Skeletal muscle satellite cell (primary cell): Measurements from ENCODE around the gene TFAP2A.

Source experiments
- H3K27me3 ChIP-seq: 2 replicates; pipeline ENCODE4 v1.7.0; 2013; ENCODE audit warnings: low read length; ENCODE audit not compliant: control insufficient read depth, insufficient read depth
- H3K36me3 ChIP-seq: 2 replicates; pipeline ENCODE4 v1.7.0; 2013; ENCODE audit warnings: mild to moderate bottlenecking, control low read depth, low read length; ENCODE audit not compliant: insufficient read depth
- H3K4me1 ChIP-seq: 2 replicates; pipeline ENCODE4 v1.7.0; 2013; ENCODE audit warnings: low read length; ENCODE audit not compliant: control insufficient read depth, insufficient read depth
- H3K4me2 ChIP-seq: 2 replicates; pipeline ENCODE4 v1.7.0; 2013; ENCODE audit warnings: mild to moderate bottlenecking, low read length
- H3K4me3 ChIP-seq: 2 replicates; pipeline ENCODE4 v1.7.0; 2013; ENCODE audit warnings: low read length
- H3K9ac ChIP-seq: 2 replicates; pipeline ENCODE4 v1.7.0; 2013; ENCODE audit warnings: mild to moderate bottlenecking, low read depth, low read length, moderate library complexity
- H3K9me3 ChIP-seq: replicated peaks from 2 replicates; pipeline ENCODE4 v1.7.0; 2013; ENCODE audit warnings: mild to moderate bottlenecking, control low read depth, low read length

The TFAP2A gene

GRCh38 chr6:10425176-10425974, 10.5 kb upstream of the TFAP2A start:
- peaks cover 56% of the 10 kb centered on the region for H3K27me3 ChIP-seq
- no peaks in the 10 kb centered on the region for H3K9me3 ChIP-seq
- H3K9ac ChIP-seq = no peak overlapping the region
- no peaks in the 10 kb centered on the region for H3K36me3 ChIP-seq
- H3K4me2 ChIP-seq = peak overlapping the region; percentile 98
- peak overlapping the region; percentile 77 for H3K4me3 ChIP-seq
- H3K4me1 ChIP-seq = peaks cover 19% of the 10 kb centered on the region

DNA sequence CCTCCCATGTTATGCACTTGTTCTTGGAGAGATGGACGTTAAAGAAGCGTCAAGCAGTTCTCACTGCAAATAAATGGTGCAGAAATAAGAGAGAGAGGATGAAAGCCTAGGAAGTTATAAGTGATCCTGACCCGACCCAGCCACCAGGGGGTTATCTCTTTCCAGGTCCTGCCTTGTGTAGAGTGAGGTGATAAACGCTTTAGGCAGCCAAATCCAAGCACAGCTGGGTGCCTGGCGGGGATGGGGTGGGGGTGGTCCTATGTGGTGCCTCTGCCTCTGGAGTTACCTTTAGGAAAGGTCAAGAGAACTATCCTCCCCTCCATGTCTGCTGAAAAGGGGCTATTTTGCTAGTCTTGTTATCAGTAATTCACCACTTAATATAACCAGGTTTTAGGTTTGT, 9.2 kb upstream of the TFAP2A start:
- H3K4me3 ChIP-seq = no peak overlapping the region
- H3K9ac ChIP-seq = no peak overlapping the region
- H3K27me3 ChIP-seq = peaks cover 69% of the 10 kb centered on the region
- no peaks in the 10 kb centered on the region for H3K9me3 ChIP-seq
- H3K4me1 ChIP-seq = peaks cover 16% of the 10 kb centered on the region
- H3K4me2 ChIP-seq = no peak overlapping the region
- no peaks in the 10 kb centered on the region for H3K36me3 ChIP-seq

GRCh38 chr6:10422737-10423034, 7.8 kb upstream of the TFAP2A start:
- H3K36me3 ChIP-seq = no peaks in the 10 kb centered on the region
- H3K9me3 ChIP-seq = no peaks in the 10 kb centered on the region
- H3K4me1 ChIP-seq = peaks cover 16% of the 10 kb centered on the region

GRCh38 chr6:10421921-10422736, 7.3 kb upstream of the TFAP2A start:
- H3K9ac ChIP-seq = no peak overlapping the region
- H3K4me1 ChIP-seq = peaks cover 16% of the 10 kb centered on the region
- no peaks in the 10 kb centered on the region for H3K9me3 ChIP-seq
- H3K27me3 ChIP-seq = peaks cover 88% of the 10 kb centered on the region
- no peaks in the 10 kb centered on the region for H3K36me3 ChIP-seq
- no peak overlapping the region for H3K4me3 ChIP-seq
- no peak overlapping the region for H3K4me2 ChIP-seq

More at GRCh38 chr6:10422737-10423034, 7.8 kb upstream of the TFAP2A start:
- H3K4me3 ChIP-seq = no peak overlapping the region
- no peak overlapping the region for H3K9ac ChIP-seq
- no peak overlapping the region for H3K4me2 ChIP-seq
- peaks cover 83% of the 10 kb centered on the region for H3K27me3 ChIP-seq

DNA sequence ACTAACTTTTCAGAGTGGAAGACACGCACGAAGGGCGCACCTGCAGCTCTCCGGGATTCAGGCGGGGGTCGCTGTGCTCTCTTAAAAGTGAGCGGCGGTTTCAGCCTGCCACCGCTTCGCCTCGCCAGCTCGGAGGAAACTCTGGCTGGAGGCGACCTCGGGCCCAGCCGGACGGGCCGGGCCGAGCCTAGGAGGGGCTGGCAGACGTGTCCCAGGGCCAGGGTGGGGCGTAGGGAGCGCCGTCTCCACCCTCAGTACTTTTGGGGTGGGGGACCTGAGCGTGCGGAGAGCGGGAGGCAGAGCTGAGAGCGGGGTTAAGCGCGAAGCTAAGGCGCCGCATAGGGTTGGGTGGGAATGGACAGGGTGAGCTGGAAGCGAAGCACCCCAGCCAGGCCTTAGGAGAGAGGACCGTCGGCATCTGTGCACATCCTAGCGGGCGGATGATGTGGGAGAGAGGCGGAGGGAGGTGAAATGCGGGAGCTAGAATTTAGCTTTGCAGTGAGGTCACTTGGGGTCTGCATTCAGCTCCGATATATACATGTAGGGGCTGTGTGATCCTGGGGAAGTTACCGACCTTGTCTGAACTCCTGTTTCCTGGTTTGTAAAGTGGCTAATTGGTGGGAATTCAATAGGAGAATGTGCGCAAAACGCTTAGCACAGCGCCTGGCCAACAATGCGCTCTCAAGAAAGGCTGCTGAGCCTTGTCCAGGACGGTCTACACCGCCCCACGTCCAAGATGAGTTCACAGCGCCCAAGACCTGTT, 6.5 kb upstream of the TFAP2A start:
- Histone ChIP-seq H3K36me3 (no peaks in the 10 kb centered on the region), H3K4me1 (peaks cover 10% of the 10 kb centered on the region), H3K9ac (no peak overlapping the region), H3K4me3 (no peak overlapping the region), H3K27me3 (peaks cover 96% of the 10 kb centered on the region), H3K4me2 (no peak overlapping the region), H3K9me3 (no peaks in the 10 kb centered on the region)

DNA sequence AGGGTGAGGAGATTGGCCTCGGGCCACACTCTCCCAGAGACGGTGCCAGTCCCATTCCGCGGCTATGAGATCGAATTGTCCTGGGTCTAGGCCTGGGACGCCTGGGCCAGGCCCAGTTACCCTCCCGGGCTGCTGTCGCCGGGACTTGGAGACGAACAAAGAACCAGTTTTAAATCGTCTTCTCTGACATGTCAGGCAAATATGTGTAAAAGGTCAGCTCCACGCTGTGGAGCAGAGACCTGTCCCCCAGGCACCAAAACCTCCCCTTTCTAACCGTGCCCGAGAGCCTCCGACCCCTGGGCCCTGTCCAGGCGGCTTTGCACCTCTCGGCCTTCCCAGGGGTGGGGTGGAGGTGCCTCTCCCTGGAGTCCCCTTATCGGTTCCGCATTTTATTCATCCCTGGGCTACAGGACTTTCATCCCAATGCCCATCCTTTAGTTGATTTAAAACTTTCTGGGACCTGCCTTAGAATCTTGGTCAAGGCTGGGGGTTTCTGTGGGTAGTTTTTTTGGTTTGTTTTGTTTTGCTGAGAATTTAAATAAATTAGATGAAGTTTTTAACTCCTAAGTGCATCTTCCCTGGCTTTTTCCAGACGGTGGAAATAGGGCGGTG, 5.8 kb upstream of the TFAP2A start:
- H3K9me3 ChIP-seq = no peaks in the 10 kb centered on the region
- peaks cover 3% of the 10 kb centered on the region for H3K4me1 ChIP-seq
- H3K36me3 ChIP-seq = no peaks in the 10 kb centered on the region
- H3K4me3 ChIP-seq = no peak overlapping the region
- no peak overlapping the region for H3K9ac ChIP-seq
- peaks cover 100% of the 10 kb centered on the region for H3K27me3 ChIP-seq
- H3K4me2 ChIP-seq = no peak overlapping the region

- Histone ChIP-seq H3K27me3 (peaks cover 100% of the 10 kb centered on the region), H3K9me3 (no peaks in the 10 kb centered on the region), H3K4me1 (peaks cover 4% of the 10 kb centered on the region), H3K36me3 (no peaks in the 10 kb centered on the region), H3K9ac (no peak overlapping the region), H3K4me3 (no peak overlapping the region), H3K4me2 (no peak overlapping the region)
These were observed 5.1 kb upstream of the TFAP2A start for GRCh38 chr6:10419749-10420545.

DNA sequence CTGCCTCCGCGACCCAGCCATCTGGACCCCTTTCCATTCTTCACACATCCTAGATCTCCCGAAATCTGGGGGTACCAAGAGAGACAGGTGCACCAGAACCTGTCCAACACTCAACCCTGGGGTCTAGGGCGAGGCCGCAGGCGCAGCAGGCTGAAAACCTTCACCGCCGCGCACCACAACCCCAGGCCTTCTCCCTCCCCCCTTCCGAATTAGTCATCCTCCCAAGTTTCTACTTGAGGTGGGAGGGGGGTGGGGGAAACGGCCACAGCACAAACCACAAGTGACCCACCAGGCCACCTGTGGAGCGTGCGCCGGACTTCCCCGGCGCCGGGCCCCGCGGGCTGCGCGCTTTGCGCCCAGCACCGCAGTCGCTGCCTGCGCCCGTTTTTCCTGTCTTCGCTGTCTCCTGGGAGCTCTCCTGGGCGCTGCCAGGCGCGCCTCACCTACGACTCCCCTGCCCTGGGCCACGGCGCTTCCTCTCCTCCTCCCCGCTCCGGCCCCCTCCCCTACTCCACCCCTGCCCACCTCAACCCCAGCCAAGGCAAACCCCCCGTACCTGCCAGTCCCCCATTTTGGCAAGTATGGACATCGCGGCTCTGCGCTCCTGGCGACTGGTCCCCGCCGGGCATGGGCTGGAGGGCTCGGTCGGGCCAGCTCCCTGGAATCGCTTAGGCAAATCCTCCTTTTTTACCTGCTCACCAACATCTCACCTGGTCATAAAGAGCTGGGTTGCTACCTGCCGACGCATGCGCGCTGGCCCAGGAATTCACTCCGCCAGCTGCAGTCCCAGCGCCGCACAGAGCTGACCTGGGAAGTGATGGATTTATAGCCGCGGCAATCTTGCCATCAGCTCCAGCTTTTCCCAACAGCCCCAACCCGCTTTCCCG, 4.2 kb upstream of the TFAP2A start:
- peaks cover 10% of the 10 kb centered on the region for H3K4me1 ChIP-seq
- H3K9ac ChIP-seq = no peak overlapping the region
- H3K9me3 ChIP-seq = no peaks in the 10 kb centered on the region
- H3K36me3 ChIP-seq = no peaks in the 10 kb centered on the region
- peaks cover 100% of the 10 kb centered on the region for H3K27me3 ChIP-seq
- H3K4me2 ChIP-seq = no peak overlapping the region
- H3K4me3 ChIP-seq = no peak overlapping the region

GRCh38 chr6:10418361-10418861, 3.5 kb upstream of the TFAP2A start:
- Histone ChIP-seq H3K27me3 (peaks cover 100% of the 10 kb centered on the region), H3K4me1 (peaks cover 11% of the 10 kb centered on the region), H3K9me3 (no peaks in the 10 kb centered on the region), H3K4me2 (no peak overlapping the region), H3K4me3 (no peak overlapping the region), H3K9ac (no peak overlapping the region), H3K36me3 (no peaks in the 10 kb centered on the region)

DNA sequence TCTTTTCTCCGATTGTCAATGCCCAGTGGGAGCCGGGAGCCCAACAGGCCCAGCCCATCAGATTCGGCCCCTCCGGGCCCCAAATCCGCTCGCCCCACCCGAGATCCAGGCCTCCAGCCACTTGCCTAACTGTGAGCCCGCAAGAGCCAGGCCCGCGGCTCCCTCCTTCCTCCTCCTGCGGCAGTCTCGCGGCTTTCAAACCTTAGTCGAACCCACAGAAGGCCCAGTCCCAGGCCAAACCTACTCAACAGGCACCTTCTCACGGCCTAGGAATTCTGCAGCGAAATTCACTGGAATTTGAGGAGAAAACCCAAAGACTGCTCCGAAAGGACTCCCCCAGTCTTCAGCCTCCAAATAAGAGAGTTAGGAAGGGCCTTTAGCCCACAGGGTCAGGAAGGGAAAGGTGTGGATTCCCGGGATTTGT, 2.8 kb upstream of the TFAP2A start:
- Histone ChIP-seq H3K4me3 (no peak overlapping the region), H3K4me1 (peaks cover 18% of the 10 kb centered on the region), H3K36me3 (no peaks in the 10 kb centered on the region), H3K27me3 (peaks cover 100% of the 10 kb centered on the region), H3K4me2 (no peak overlapping the region), H3K9ac (no peak overlapping the region), H3K9me3 (no peaks in the 10 kb centered on the region)
